HUES6 (cell line): ENCODE results near the gene OTOP3.
"Not testable (repeated sequence)": the region's sequence is repeated elsewhere in the genome, so short reads cannot be mapped to it uniquely, and the experiment has no call there.

Experiments
- H3K27ac ChIP-seq: 2 replicates; pipeline ENCODE4 v1.7.0; 2013; ENCODE audit warnings: low read depth, mild to moderate bottlenecking, low read length, inconsistent platforms
- H3K27me3 ChIP-seq: 2 replicates; pipeline ENCODE4 v1.6.1; 2013; ENCODE audit warnings: low read length; ENCODE audit not compliant: control insufficient read depth, insufficient read depth
- H3K36me3 ChIP-seq: 2 replicates; pipeline ENCODE4 v1.6.1; 2013; ENCODE audit warnings: low read length; ENCODE audit not compliant: control insufficient read depth, insufficient read depth
- H3K4me1 ChIP-seq: 2 replicates; pipeline ENCODE4 v1.6.1; 2013; ENCODE audit warnings: low read length; ENCODE audit not compliant: control insufficient read depth, insufficient read depth
- H3K4me3 ChIP-seq: 2 replicates; pipeline ENCODE4 v1.5.1; 2013; ENCODE audit warnings: low read depth, low read length
- H3K9ac ChIP-seq: one replicate; pipeline ENCODE4 v1.6.1; 2013; ENCODE audit warnings: mild to moderate bottlenecking, low read length
- H3K9me3 ChIP-seq: 2 replicates; pipeline ENCODE4 v1.6.1; 2013; ENCODE audit warnings: low read depth, low read length; ENCODE audit not compliant: control insufficient read depth, insufficient read depth

Gene OTOP3

DNA sequence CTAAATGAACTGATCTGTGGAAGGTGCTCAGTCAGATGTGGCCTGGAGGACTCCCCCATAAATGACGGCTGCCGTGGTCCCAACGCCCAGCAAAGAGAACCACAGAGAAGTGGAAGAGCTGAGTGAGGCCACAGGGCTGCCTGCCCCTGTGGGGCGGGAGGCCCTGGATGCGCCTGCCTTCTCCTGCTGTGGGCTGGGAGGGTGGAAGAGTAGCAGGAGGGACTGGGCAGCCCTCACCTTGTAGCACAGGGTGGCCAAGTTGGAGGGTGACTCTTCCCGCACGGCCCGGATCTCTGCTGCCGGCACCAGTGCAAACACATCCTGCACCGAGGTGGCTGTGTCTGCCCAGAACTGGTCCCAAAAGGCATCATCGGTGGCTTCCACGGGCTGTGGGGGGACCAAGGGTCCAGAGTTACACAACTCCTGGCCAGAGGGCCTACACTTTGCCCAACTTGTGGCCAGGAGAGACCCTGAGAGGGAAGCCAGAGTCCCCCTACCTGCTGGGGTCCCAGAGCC, 28.6 kb downstream of the OTOP3 start:
- H3K4me1 ChIP-seq, result peaks cover 8% of the 10 kb centered on the region; the same call in 1 of the 2 replicates
- no peaks in the 10 kb centered on the region for H3K36me3 ChIP-seq
- H3K27me3 ChIP-seq, result peaks cover 10% of the 10 kb centered on the region; the same call in 1 of the 2 replicates
- H3K4me3 ChIP-seq, result no peak overlapping the region
- H3K9me3 ChIP-seq, result no peaks in the 10 kb centered on the region
- H3K9ac ChIP-seq, result no peak overlapping the region
- H3K27ac ChIP-seq, result no peak overlapping the region

DNA sequence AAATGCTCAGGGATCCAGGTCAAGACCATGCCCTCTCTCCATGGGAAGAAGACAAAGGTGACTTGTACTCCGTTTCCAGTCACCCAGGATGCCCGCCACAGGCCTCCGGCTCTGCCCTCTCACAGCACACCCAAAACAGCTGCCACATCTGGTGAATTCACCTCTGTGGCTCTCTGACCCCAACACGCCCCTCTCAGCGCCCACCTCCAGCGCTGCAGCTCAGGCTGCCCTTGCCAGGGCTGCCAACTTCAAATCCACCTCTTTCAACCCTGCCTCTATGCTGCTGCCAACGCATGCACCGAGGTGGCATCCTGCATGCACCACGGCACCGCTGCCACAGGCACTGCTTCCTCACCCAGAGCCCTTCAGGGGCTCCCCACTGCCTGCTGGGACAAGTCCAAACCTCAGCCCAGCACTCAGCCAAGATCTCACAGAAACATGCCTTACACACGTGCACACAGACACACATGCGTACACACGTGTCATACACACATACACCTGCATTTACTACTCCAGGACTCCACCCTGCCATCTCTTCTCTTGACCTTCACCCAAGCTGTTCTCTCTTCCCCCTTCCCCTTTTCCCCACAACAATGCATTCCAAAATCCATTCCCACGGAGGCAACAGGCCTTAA, 29.4 kb downstream of the OTOP3 start:
- no peak overlapping the region for H3K27ac ChIP-seq
- H3K9me3 ChIP-seq, result no peaks in the 10 kb centered on the region
- peaks cover 8% of the 10 kb centered on the region; the same call in 1 of the 2 replicates for H3K4me1 ChIP-seq
- H3K27me3 ChIP-seq, result peaks cover 3% of the 10 kb centered on the region; the same call in 1 of the 2 replicates
- no peak overlapping the region for H3K9ac ChIP-seq
- H3K4me3 ChIP-seq, result no peak overlapping the region
- no peaks in the 10 kb centered on the region for H3K36me3 ChIP-seq

DNA sequence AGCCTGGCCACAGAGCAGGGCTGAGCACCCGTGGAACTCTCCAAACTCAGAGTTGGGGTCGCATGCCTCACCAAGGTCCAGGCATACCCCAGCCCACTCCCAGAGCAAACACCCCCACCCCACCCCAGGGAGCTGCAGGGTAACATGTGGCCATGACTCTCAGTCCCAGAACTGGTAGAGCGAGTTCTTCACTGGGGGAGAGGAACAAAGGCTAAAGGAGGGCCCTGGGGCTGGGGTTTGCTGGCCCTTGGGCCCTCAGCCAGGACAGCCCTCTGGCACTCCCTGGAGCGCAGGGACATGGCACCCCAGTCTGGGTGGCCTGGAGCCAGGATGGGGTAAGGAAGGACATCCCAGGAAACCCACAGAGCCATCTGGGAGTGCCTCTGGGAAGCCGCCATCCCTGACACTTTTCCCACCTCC, 32.7 kb downstream of the OTOP3 start:
- peaks cover 16% of the 10 kb centered on the region; the same call in 1 of the 2 replicates for H3K4me1 ChIP-seq
- no peak overlapping the region for H3K4me3 ChIP-seq
- no peaks in the 10 kb centered on the region for H3K36me3 ChIP-seq
- H3K9ac ChIP-seq, result no peak overlapping the region
- no peaks in the 10 kb centered on the region for H3K9me3 ChIP-seq
- no peak overlapping the region for H3K27ac ChIP-seq
- H3K27me3 ChIP-seq, result peaks cover 33% of the 10 kb centered on the region

DNA sequence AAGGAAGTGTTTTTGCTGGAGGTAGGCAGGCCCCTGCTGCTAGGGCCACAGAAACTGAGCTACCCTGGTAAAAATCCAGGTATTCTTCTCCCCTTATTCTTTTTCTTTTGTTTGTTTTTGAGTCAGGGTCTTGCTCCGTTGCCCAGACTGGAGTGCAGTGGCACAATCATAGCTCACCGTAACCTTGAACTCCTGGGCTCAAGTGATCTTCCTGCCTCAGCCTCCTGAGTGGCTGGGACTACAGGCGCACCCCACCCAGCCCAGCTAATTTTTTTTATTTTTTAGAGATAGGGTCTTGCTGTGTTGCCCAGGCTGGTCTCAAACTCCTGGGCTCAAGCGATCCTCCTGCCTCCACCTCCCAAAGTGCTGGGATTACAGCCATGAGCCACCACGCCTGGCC, 33.8 kb downstream of the OTOP3 start:
- not testable (repeated sequence) for H3K27ac ChIP-seq, H3K4me3 ChIP-seq, H3K9me3 ChIP-seq, H3K9ac ChIP-seq, H3K36me3 ChIP-seq
- H3K27me3 ChIP-seq, result peaks cover 44% of the 10 kb centered on the region
- H3K4me1 ChIP-seq, result peaks cover 16% of the 10 kb centered on the region; the same call in 1 of the 2 replicates

DNA sequence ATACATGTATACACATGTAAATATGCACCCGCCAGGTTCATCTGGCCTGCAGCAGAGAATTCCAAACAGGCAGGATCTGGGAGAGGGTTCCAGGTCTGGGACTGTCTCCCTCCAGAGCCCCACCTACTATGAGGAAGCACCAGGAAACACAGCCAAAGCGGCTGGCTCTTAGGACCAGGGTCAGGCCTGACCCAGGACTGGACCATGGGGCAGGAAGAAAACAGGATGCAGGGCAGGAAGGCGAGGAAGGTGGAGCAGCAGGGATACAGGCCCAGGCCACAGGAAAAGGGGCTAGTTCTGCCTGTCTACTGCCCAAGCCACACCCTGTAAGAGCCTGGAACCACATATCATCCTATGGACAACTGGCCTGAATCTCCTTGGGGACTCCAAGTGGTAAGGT, 34.7 kb downstream of the OTOP3 start:
- Histone ChIP-seq H3K36me3 (no peaks in the 10 kb centered on the region), H3K4me1 (peaks cover 16% of the 10 kb centered on the region; the same call in 1 of the 2 replicates), H3K27me3 (peaks cover 53% of the 10 kb centered on the region), H3K27ac (no peak overlapping the region), H3K9ac (no peak overlapping the region), H3K9me3 (no peaks in the 10 kb centered on the region), H3K4me3 (no peak overlapping the region)

DNA sequence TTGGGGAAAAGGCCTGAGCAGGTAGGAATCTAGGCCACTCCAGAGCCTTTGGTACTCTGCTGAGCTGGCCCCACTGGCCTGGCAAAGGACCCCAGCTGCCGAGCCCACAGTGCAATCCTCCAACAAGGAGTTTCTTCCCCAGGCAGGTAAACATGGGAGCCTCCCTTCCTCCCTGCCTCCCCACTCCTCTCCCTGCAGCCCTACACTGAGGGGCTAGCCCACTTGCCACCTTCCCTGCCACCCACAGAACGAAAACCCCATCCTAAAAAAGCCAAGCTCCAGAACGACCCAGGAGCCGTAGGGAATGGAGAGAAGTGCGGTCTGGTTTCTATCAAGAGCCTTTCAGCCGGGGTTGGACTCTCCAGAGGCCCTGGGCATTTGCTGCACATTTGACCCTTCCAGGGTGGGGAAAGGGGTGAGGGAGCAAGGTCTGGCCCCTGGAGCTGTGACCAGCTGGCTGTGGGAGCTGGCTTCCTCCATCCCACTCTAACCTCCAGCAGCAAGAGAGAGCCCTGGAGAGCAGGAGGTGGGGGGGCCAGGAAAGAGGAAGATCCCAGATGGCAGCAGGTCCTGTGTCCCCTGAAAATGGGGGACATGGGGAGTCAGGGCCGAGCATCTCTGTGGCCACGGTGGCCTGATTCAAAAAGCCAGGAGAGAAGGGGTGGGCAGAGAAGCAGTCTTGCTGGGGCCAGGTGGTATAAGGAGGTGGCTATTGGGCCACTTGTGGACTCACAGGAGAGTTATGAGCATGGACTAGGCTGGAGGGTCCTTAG, 35.6 kb downstream of the OTOP3 start:
- Histone ChIP-seq H3K27ac (no peak overlapping the region), H3K36me3 (no peaks in the 10 kb centered on the region), H3K9ac (no peak overlapping the region), H3K4me3 (peak overlapping the region; percentile 82), H3K9me3 (no peaks in the 10 kb centered on the region), H3K4me1 (peaks cover 16% of the 10 kb centered on the region; the same call in 1 of the 2 replicates), H3K27me3 (peaks cover 61% of the 10 kb centered on the region)

DNA sequence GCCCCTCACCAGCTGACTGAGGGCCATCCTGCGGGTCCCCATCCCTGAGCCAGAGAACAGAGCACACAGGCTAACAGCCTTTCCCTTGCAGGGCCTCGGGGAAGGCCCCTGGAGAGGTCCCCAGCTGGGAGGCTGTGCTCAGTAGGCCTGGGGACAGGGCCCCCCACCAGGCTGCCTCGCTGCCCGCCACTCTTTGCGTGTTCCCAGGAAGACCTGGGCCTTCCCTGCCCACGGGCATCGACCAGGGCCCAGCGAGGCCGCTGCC, 36.1 kb downstream of the OTOP3 start:
- Histone ChIP-seq H3K4me1 (peaks cover 16% of the 10 kb centered on the region; the same call in 1 of the 2 replicates), H3K9ac (no peak overlapping the region), H3K27me3 (peaks cover 61% of the 10 kb centered on the region), H3K36me3 (no peaks in the 10 kb centered on the region), H3K4me3 (peak overlapping the region; percentile 82), H3K27ac (no peak overlapping the region), H3K9me3 (no peaks in the 10 kb centered on the region)

DNA sequence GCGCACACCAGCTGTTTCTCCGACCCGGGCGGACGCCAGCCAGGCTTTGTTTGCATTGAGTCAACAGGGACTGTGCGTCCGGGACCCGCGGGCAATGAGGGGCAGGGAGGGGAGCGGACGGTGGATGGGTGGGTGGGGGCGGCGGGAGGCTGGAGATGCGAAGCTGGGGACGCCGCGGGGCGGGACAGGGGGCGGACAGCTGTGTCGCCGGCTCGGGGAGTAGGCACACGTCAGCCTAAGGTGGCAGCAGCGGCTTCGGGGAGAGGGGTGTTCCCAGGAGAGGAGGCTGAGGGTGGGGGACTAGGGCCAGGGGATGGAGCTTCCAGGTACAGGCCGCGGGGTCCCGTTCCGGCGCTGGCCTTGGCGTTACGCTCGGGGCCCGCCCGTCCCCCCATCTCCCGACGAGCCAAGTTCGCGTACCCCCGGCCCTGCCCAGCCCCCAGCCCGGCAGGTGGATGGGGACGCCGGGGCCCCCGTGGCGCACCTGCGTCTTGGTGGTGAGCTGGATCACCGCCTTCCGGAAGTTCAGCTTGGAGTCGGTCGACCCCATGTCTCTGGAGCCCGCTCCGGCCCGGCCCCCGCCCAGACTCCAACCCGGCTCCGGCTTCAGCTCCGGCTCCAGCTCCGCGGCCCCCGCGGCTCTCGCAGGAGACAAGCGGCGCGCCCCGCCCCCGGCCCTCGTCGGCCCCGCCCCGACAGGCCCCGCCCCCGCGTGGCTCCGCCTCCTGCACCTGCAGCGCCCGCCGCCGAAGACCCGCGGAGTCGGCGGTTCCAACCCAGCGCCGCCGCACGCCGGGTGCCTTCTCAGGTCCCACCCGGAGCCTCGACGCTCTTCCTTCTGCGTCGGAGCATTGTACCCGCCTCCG, 36.6 kb downstream of the OTOP3 start, which contains the start of gene HID1:
TSS of gene HID1 (minus strand) at position 653 of the 866 bp plus-strand sequence. CDS start at position 550, 103 bp downstream.
- H3K36me3 ChIP-seq, result no peaks in the 10 kb centered on the region
- H3K27me3 ChIP-seq, result peaks cover 61% of the 10 kb centered on the region
- peak within 1 kb of the TSS; percentile 82 for H3K4me3 ChIP-seq
- H3K27ac ChIP-seq, result no peak within 1 kb of the TSS
- peaks cover 16% of the 10 kb centered on the region; the same call in 1 of the 2 replicates for H3K4me1 ChIP-seq
- H3K9ac ChIP-seq, result peak within 1 kb of the TSS; percentile 6
- H3K9me3 ChIP-seq, result no peaks in the 10 kb centered on the region

DNA sequence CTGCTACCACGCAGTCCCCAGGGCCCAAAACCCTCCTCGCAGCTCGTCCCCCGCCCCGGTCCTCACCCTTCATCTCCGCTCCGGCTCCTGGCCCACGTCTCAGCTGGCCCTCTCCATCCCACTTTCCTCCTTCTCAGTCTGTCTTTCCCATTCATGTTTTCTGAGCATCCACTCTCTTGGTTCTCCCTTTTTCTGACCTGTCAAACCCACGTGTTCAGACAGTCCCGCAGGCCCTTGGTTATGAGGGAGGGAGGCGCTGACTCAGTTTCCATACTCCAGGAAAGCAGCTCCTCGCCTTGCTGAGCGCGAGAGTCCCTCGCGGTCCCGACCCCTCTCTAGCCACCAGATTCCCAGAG, 37.3 kb downstream of the OTOP3 start:
- H3K9me3 ChIP-seq, result no peaks in the 10 kb centered on the region
- H3K4me3 ChIP-seq, result peak overlapping the region; percentile 82
- peaks cover 16% of the 10 kb centered on the region; the same call in 1 of the 2 replicates for H3K4me1 ChIP-seq
- H3K9ac ChIP-seq, result no peak overlapping the region
- no peak overlapping the region for H3K27ac ChIP-seq
- H3K27me3 ChIP-seq, result peaks cover 61% of the 10 kb centered on the region
- H3K36me3 ChIP-seq, result no peaks in the 10 kb centered on the region

DNA sequence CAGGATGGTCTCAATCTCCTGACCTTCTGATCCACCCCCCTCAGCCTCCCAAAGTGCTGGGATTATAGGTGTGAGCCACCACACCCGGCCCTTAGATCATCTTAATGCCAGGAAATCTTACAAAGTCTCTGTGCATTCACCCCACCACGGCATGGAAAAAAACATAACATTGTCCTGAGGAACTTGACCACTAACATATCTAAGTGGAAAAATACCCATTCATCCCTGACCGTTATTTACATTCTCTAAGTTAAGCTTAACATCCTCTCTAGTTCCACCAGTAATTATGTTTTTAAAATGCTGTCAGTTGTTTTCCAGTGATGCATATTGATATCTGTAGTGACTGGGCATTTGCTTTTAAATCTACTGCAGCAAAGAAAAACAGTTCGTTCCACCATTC, 40.2 kb downstream of the OTOP3 start:
- Histone ChIP-seq H3K9me3 (no peaks in the 10 kb centered on the region), H3K4me1 (peaks cover 10% of the 10 kb centered on the region; the same call in 1 of the 2 replicates), H3K9ac (no peak overlapping the region), H3K27me3 (peaks cover 56% of the 10 kb centered on the region), H3K4me3 (no peak overlapping the region), H3K27ac (no peak overlapping the region), H3K36me3 (no peaks in the 10 kb centered on the region)
